GM18505 (cell line): ENCODE results near the gene GC.
"Not testable (repeated sequence)": the region's sequence is repeated elsewhere in the genome, so short reads cannot be mapped to it uniquely, and the experiment has no call there.

ENCODE experiments used
- ATAC-seq: cut with Tn5 transposase; IDR thresholded peaks from one replicate; pipeline ENCODE4 v1.9.1; 2021; ENCODE audit not compliant: unreplicated experiment
- POLR2A ChIP-seq: IDR thresholded peaks from 4 replicates; pipeline ENCODE4 v1.6.1; 2011; ENCODE audit warnings: borderline replicate concordance; ENCODE audit not compliant: insufficient read depth, insufficient read length; ENCODE audit errors: extremely low read depth

GC gene, protein sequence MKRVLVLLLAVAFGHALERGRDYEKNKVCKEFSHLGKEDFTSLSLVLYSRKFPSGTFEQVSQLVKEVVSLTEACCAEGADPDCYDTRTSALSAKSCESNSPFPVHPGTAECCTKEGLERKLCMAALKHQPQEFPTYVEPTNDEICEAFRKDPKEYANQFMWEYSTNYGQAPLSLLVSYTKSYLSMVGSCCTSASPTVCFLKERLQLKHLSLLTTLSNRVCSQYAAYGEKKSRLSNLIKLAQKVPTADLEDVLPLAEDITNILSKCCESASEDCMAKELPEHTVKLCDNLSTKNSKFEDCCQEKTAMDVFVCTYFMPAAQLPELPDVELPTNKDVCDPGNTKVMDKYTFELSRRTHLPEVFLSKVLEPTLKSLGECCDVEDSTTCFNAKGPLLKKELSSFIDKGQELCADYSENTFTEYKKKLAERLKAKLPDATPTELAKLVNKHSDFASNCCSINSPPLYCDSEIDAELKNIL

DNA sequence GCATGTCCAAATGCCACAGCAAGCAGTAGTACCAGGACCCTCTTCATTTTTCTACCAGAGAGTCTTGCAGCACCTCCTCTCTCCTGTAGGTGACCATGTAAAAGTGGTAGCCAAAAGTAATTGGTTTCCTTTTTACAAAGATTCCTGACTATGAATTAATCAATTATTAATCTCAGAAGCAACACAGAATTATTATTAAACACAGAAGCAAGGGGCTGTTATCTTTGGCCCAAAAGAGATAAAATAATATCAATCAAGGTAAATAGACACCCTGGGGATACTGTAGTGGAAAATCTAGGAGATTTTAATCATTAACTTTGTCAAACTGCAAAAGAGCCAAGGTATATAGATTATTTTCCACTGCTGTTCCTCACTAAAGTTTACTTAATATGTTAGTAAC, at the start of gene GC:
Gene GC (minus strand): TSS at position 108 of the 400 bp plus-strand sequence. CDS start 61 bp downstream, at position 47.
- TF ChIP-seq POLR2A, result no peak

DNA sequence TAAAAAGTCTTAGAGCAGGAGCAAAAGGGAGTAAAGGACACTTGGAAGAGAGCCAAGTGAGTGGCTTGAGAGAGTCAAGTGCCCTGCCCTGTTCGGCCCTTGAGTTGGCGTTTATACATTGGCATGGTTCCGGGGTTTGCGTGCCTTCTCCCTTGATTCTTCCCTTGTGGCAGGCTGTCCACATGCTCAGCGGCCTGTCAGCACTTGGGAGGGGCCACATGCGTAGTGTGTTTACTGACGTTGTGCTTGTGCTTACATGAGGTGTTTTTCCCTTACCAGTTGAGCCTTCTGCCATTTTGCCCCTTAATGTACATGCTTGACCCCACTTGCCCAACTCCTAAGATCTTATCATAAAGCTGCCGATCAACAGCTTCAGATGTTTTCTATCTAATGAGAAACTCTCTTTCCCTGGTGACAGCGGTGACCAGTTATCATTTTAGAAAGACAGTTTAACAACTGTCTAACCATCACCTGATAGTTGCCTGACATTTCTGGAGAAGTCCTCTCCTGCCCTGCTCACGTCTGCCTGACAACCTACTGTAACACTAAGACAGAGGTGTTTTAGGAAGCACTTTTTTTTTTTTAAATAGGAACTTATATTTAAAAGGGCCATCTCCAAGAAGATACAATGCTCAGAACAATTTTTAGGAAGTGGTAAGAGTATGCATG, 49.5 kb upstream of the GC start:
- no peak for TF ChIP-seq POLR2A
- ATAC-seq, result no peak

More for the DNA sequence above, at the start of gene GC:
- no peak for ATAC-seq

DNA sequence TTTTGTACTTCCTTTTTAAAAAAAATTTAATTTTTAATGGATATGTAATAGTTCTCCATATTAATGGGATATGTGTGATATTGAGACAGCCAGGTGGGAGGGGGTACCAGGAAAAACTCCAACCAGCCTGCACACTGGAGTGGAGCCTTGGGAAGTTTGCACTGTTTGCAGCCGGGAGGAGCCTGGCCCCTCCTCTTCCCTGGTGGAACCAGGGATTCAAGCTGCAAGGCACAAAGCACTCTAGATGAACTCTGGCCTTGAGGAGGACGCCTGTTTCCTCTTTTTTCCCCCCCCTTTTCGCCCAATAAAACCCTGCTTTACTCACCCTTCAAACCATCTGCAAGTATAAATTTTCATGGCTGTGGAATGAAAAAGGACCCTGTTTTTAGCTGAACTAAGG, 48.2 kb upstream of the GC start:
- TF ChIP-seq POLR2A, result no peak
- ATAC-seq, result no peak

DNA sequence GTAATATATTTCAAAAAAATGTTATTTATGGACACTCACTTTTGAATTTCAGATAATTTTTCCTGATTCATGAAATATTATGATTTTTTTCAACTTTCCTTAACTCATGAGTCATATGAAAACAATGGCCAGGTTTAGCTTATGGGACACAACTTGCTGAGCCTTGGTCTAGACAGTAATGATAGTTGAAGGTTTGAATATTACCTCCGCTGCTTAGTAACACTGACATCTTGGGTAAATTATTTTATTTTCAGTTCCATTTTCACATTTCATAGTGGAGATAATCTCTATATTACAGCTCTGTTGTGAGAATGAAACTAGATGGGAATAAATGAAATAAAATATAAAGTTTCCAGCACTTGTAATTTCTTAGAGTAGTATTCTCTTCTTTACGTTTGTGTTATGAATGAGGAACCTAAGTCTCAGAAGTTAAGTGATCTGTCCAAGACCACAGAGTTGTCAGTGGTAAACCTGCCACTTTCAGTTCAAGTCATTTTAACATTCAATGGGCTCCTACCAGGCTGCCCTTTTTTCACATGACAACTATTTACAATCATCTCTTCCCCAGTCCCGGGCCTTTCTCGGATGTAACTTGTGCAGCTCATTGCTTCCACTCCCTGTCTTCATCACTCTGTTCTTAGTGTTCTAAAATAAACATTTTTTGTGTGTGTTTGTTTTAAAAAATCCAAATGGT, 46.8 kb upstream of the GC start:
- ATAC-seq, result no peak
- TF ChIP-seq POLR2A, result no peak

DNA sequence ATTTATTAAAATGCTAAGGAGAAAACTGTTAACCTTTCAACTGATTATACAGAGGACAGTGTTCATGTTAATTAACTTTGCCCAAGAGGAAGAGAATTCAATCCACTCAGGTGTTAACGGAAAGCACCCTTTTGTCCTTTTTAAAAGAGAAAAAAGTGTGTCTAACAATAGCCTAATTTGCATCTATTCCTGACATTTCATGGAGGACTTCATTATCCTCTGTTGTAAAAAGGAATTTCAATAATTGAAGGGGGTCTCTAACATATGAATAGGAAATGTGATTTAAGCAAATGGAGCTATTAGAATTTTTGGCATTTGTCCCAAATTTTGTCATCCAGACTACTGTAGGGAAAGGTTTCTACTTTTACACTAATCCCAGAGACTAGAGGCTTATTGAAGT, 44.6 kb upstream of the GC start:
- no peak for TF ChIP-seq POLR2A
- no peak for ATAC-seq

DNA sequence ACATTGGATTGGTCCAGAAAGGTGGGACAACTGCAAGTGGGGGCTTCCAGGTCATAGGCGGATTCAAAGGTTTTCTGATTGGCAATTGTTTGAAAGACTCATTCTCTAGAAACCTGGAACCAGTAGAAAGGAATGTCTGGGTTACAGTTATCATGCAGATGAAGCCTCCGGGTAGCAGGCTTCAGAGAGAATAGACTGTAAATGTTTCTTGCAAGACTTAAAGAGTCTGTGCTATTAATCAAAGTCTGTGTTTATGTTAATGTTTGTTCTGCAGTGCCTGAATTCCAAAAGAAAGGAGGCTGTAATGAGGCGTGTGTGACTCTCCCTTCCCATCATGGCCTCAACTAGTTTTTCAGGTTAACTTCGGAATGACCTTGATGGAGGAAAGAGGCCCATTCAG, 43.9 kb upstream of the GC start:
- no peak for TF ChIP-seq POLR2A
- no peak for ATAC-seq

DNA sequence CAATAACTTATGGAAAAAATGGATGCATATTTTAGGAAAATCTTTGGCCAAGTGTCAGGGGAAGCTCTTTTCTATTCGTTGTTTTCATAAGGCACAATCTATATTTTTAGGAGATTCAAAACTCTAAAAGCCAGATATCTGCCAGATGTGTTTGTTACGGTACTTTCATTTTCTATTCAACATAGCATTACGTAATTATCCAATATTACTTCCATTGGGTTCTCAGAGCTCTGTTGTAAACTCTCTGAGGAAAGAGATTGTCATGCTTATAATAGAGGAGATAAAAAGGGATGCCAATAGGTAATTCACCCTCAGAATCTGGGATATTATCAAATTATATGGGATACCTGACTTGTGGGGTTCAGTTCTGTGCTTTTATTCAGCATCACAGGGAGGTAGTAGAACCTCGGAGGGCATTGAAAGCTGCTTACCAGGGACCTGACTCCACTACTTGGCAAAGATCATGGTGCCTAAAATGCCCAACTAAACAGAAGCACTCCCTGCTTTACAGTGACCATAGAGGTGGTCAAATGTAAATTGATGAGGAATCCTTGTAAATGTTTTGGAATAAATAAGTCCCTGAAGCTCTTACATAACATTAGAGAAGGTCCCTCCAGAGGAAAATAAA, 32.9 kb upstream of the GC start:
- no peak for ATAC-seq
- TF ChIP-seq POLR2A, result no peak

DNA sequence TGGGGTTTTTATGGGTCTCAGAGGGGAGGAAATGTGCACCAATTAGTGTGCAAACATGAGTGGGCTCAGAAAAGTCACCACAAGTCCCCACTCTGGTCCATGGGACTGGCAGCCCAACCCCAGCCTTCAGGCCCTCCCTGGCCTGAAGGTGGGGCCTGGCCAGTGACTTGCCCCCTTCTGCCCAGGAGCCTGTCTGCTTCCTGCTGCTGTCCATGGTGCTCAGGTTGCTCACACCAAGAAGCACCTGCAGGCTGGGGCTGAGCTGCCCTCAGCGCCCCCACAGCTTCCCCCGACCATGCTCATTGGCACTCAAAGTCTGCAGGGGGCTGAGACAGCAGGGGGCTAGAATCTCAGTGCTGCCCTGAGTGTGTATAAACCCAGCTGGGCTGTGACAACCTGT, 30.6 kb upstream of the GC start:
- no peak for ATAC-seq
- TF ChIP-seq POLR2A, result no peak

DNA sequence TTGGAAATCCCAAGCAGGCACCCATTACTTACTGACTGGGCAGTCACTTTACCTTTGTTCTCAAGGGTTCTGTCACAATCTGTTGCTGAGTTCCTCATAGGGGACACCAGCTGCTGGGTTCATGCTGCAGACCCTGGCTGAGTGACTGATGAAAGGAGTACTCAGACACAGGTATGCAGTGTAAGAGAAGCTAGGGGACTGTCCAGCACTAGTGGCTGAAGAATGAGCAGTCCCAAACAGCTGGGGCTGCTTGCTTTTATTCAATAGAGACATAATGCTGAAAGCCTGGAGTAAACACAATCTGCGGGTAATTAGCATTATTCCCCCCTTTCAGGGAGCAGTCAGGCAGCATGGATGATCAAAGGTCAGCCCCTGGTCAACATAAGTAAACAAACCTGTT, 25.9 kb upstream of the GC start:
- ATAC-seq, result not testable (repeated sequence)

DNA sequence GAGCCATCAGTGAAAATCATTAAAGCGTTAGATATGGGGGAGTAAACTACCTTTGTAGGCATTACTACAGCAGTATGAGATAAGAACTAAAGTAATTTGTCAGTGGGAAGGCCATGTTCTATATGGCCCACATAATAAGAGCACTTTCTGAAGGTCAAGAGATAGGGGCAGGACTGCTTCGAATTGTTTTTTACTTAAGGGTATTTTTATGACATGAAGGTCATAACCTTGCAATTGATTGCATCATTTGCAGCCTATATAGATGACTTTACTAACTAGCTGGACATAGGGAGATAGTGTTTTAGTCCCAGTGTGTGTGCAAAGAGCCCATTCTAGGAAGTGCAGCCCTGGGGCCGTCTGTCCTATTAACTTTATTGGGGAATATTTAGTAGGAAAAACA, 23.6 kb upstream of the GC start:
- TF ChIP-seq POLR2A, result no peak

DNA sequence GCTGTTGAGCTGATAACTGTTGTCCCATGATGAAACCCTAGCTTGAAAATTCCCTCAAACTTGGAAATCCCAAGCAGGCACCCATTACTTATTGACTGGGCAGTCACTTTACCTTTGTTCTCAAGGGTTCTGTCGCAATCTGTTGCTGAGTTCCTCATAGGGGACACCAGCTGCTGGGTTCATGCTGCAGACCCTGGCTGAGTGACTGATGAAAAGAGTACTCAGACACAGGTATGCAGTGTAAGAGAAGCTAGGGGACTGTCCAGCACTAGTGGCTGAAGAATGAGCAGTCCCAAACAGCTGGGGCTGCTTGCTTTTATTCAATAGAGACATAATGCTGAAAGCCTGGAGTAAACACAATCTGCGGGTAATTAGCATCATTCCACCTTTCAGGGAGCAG, 21.4 kb upstream of the GC start:
- ATAC-seq, result not testable (repeated sequence)

More for the DNA sequence above, 23.6 kb upstream of the GC start:
- ATAC-seq, result no peak

DNA sequence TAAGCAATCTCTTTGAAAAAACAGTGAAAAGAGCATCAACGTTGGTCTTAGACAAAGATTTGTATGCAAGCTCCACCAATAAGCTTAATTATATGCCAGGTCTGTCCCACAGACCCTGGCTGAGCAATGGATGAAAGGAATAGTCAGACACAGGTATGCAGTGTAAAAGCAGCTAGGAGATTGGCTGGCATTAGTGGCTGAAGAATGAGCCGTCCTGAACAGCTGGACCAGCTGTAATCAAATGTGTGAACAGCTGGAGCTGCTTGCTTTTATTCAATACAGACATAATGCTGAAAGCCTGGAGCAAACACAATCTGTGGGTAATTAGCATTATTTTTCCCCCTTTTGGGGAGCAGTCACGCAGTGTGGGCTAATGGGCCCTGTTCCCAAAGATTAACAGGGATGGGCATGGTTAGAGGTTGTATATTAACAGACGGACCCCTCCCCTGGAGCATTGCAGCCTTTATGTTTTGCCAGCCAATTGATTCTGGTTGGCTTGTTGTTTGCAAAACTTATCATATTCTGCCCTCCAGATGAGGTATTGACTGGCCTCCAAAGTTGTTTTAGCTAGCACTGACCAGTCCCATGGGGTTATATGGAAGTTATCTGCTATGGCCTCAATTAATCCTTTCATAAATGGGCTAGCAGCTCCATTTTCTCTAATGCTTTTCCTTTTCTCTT, 20.3 kb upstream of the GC start:
- ATAC-seq, result not testable (repeated sequence)

DNA sequence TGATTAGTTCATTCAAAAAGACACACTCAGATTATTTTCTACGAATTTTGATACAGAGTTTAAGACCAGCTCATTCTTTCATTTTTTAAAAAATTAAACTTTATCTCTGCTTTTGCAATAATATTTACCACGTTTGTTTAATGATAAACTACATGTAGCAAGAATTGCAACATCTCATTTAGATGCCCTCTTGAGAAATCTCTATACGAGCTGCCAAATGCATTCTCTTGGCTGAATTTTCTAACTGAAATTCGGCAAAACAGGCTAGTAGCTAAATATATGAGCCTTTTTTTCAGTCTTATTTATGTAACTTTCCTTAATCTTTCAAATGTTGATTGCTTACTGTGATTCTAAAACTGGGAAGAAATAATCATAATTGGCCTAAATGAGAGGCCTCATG, 2.1 kb upstream of the GC start:
- ATAC-seq, result no peak

More for the DNA sequence above, 2.1 kb upstream of the GC start:
- TF ChIP-seq POLR2A, result no peak
